Measurements from ENCODE around the gene SIGLEC10.
A peak's percentile ranks its signal among the peaks of the same experiment; 100 is the strongest.

The SIGLEC10 gene

DNA sequence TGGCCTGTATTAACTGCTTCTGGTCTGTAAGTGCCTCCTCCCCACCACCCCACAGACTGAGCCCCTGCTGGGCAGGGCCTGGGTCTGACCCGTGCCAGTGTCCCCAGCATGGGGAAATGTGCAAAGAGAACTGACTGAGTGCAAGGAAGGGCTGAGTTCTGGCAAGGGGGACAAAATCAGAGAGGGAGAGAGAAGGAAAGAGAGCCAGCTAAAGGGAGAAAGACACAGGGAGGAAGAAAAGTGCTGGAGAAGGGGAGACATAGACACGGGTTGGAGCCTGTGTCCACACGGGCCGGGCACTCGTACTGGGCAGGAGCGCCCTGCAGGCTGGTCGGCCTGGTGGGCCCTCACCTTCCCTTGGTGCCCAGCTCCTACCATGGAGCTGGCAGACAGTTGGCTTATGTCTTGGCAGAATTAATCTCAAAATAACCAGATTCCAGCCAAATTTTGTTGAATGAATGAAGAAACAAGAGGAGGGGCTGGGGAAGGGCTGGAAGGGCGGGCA lies 46.2 kb downstream of the SIGLEC10 start:
- TF ChIP-seq, protein P1, sequence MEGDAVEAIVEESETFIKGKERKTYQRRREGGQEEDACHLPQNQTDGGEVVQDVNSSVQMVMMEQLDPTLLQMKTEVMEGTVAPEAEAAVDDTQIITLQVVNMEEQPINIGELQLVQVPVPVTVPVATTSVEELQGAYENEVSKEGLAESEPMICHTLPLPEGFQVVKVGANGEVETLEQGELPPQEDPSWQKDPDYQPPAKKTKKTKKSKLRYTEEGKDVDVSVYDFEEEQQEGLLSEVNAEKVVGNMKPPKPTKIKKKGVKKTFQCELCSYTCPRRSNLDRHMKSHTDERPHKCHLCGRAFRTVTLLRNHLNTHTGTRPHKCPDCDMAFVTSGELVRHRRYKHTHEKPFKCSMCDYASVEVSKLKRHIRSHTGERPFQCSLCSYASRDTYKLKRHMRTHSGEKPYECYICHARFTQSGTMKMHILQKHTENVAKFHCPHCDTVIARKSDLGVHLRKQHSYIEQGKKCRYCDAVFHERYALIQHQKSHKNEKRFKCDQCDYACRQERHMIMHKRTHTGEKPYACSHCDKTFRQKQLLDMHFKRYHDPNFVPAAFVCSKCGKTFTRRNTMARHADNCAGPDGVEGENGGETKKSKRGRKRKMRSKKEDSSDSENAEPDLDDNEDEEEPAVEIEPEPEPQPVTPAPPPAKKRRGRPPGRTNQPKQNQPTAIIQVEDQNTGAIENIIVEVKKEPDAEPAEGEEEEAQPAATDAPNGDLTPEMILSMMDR (IDR thresholded peaks at IDR 0.05; ENCODE audit: low read depth, low read length), result no peak
- no peak for DNase-seq (ENCODE audit: low read depth in 2 of 2)
- H3K4me3 ChIP-seq (replicated peaks in 1 of 2; ENCODE audit: low read depth in 2 of 2, low read length in 2 of 2), result no peak overlapping the region

DNA sequence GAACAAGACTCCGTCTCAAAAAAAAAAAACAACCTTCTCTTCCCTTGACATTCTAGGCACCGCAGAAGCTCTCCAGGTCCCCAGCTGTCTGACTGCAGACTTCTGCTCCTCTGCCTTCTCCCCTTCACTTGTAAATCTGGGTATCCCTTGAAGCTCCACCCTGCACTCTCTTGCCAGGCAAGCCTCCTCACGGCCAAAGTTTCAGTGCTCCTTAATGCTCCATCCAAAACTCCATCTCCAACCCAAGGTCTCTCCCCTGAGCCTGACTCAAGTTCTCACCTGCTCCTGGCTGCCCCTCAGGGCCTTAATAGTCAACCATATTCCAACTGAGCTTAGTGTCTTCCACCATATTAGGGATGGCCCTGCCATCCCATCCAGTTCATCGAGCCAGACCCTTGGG lies 47.2 kb downstream of the SIGLEC10 start:
- TF ChIP-seq, protein P1 (IDR thresholded peaks at IDR 0.05; ENCODE audit: low read depth, low read length), result no peak
- DNase-seq (ENCODE audit: low read depth in 2 of 2), result no peak
- no peak overlapping the region for H3K4me3 ChIP-seq (replicated peaks in 1 of 2; ENCODE audit: low read depth in 2 of 2, low read length in 2 of 2)

DNA sequence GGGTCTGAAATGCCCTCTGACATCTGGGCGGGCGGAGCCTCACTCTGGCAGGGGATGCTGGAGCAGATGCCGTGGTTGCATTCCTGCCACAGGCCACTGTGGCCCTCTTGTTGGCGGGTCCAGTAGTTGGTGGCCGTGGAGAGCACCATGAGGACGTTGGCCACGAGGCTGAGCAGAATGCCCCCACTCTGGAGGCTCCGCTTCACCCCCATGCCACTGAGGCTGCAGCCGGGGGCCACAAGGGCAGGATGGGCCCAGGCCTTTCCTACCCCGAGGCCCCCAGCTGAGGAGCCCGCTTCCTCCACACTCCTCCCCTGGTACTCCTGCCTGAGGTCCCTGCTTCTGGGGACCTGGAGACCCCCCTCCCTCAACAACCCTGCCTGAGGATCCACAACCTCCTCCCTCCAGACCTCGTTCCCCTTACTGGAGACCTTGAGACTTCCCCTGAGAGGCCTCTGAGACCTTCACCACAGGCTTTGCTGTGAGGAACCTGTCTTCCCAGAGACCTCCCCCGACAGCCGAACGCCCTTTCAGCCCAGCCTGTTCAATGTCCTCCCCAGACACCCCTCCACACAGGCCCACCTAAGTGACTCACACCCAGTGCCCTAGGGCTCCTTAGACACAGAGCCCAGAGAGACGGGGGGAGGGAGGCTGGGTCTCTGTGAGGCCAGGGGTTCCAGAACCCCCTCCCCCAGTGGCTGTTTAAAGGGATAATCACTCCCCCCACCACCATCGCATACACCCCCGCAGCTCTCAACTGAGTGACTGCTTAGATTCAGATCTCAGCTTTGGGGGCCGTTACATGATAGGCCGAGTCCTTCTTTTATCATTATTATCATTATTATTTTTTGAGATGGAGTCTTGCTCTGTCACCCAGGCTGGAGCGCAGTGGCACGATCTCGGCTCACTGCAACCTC lies 48.8 kb downstream of the SIGLEC10 start, which contains the start of gene CLDND2:
Gene CLDND2 (minus strand): TSS at position 638 of the 917 bp plus-strand sequence. CDS start 426 bp downstream, at position 212.
- TF ChIP-seq, protein P1 (IDR thresholded peaks at IDR 0.05; ENCODE audit: low read depth, low read length), result no peak
- no peak for DNase-seq (ENCODE audit: low read depth in 2 of 2)
- H3K4me3 ChIP-seq (replicated peaks in 1 of 2; ENCODE audit: low read depth in 2 of 2, low read length in 2 of 2), result peak within 1 kb of the TSS; percentile 58 to 80

DNA sequence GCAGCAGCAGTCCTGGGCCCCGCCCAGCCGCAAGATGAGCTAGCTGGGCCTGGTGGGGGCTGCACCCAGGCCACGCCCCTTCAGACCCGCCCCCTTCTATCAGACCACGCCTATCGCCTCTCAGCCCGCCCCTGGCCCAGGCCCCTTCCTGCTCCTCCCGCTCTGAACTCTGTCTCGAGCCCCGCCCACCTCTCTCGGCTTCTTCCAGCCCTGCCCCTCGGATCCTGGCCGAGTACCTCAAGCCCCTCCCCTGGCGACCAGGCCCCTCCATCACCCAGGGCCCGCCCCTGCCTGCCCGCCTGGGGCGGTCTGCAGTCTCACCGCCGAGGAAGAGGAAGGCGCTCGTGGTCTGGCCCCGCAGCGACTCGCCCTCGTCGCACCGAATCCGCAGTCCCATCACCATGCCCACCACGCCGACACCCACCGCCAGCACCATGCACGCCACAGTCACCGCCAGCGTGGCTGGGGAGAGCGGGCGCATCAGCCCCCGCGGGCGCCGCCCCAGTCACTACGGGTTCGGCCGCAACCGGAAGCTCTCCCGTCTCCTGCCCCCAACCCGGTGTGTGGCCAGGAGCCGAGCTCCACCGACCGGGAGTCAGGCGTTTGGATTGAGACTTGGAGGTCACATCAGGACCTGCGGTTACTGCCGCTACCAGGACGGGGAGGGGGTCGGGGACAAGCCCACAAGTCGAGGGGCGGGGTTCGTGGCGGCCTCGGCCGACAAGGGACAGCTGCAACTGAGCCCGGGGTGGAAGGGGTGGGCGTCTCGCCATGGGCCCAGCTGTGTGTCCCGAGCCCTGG lies 49.7 kb downstream of the SIGLEC10 start:
- DNase-seq (ENCODE audit: low read depth in 2 of 2), result peak; percentile 99 to 100
- TF ChIP-seq, protein P1 (IDR thresholded peaks at IDR 0.05; ENCODE audit: low read depth, low read length), result no peak
- peak overlapping the region; percentile 58 to 80 for H3K4me3 ChIP-seq (replicated peaks in 1 of 2; ENCODE audit: low read depth in 2 of 2, low read length in 2 of 2)

DNA sequence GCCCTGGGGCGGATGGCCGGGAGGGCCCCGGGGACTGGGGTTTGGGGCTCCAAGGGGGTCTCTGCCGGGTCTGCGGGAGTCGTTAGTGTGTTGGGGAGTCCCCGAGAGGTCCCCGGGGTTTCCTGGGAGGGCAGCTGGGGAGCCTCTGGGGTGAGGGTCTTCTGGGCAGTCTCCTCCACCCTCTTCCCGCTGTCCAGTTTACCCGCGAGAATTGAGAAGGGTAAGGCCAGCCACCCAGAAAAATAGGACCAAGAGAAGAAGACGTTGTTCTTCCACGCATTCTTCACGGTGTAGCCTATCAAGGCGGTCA lies 50.2 kb downstream of the SIGLEC10 start:
- TF ChIP-seq, protein P1 (IDR thresholded peaks at IDR 0.05; ENCODE audit: low read depth, low read length), result no peak
- DNase-seq (ENCODE audit: low read depth in 2 of 2), result no peak
- H3K4me3 ChIP-seq (replicated peaks in 1 of 2; ENCODE audit: low read depth in 2 of 2, low read length in 2 of 2), result peak overlapping the region; percentile 58 to 80

DNA sequence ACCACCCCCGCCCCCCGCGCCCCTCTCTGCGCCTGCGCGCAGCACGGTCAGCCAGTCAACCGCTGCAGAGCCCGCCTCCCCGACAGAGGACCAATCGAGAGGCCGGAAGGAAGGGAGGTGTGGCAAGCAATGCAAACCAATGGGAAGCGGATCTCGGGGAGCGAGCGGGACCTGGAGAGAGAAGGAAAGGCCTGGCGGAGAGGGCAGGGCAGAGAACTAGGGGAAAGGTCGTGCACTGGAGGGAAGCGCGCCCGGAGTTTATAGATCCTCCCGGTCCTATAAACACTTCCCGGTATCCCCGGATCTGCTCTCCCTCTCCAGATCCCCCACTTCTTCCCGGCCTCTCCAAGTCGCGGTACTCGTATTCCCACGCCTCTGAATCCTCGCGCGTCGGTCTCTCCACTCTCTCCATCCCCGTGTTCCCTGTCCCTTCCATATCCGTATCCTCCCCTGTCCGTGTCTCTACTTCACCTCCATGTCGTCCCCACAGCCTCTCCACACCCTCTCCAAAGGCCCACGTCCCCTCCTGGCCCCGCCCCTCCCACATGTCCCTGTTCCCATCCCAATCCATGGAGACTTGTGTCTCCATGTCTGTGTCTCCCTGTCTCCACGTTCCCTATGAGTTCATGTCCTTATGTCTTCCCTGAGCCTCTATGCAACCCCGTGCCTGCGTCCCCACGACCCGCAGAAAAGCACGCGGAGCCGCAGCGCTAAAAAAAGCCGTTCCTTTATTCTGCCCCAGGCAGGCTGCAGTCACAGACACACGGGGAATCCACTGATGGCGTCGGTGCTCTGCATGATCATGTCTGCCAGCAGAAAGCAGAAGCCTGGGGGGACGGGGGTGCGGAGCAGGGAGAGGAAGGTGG lies 50.8 kb downstream of the SIGLEC10 start:
- TF ChIP-seq, protein P1 (IDR thresholded peaks at IDR 0.05; ENCODE audit: low read depth, low read length), result no peak
- H3K4me3 ChIP-seq (replicated peaks in 1 of 2; ENCODE audit: low read depth in 2 of 2, low read length in 2 of 2), result peak overlapping the region; percentile 86 to 92
- peak; percentile 98 to 99 for DNase-seq (ENCODE audit: low read depth in 2 of 2)
